Stimulated activated memory B cell treated with anti-CD40 and anti-IgM and Interleukin-4, amounts not matched to agents 10 μg/mL and 1 μg/mL and 100 μg/mL, for 72 hours (primary cell): ENCODE measurements around the gene GCLC.
"Not testable (repeated sequence)": the region's sequence is repeated elsewhere in the genome, so short reads cannot be mapped to it uniquely, and the experiment has no call there.

Experiments
- ATAC-seq: fragments of 150-1000 bp; cut with Tn5 transposase; 2 replicates; pipeline ENCODE4 v1.10.0; 2021
- H3K27ac Mint-ChIP-seq: one replicate; pipeline ENCODE4 v1.8.0; 2022; ENCODE audit warnings: mild to moderate bottlenecking, mixed read lengths
- H3K27me3 Mint-ChIP-seq: one replicate; pipeline ENCODE4 v1.8.0; 2022; ENCODE audit warnings: mixed read lengths
- H3K36me3 Mint-ChIP-seq: one replicate; pipeline ENCODE4 v1.8.0; 2022; ENCODE audit warnings: mixed read lengths
- H3K4me1 Mint-ChIP-seq: one replicate; pipeline ENCODE4 v1.8.0; 2022; ENCODE audit warnings: mixed read lengths
- H3K4me3 Mint-ChIP-seq: one replicate; pipeline ENCODE4 v1.8.0; 2022; ENCODE audit warnings: mild to moderate bottlenecking, moderate library complexity, mixed read lengths
- H3K9me3 Mint-ChIP-seq: one replicate; pipeline ENCODE4 v1.8.0; 2022; ENCODE audit warnings: mixed read lengths

The GCLC gene

DNA sequence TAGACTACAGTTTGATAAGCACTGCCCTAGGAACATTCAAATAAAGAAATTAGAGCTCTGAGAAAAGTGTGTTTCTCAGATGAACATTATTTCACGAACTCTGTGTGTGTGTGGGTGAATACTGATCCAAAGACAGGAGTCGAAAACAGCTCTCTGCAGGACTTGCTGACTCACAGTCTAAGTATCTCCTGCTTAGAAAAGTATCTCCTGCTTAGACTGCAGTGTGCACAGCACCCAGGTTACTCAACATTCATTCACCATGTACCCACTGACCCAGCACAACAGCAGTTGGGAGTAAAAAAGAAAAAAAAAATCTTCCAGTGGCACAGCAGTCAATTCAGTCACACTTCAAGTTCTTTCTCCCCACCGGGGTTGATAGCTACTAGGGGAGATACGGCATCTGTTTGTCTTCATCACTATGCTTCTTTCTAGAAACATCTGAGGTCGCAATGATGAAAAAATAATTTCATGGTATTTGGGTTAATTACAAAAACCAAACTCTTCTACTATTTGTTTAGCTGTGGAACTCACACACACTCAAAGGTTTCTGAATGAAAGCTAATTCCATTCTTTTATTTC, 48.0 kb downstream of the GCLC start:
- Mint-ChIP-seq H3K4me3 (no peak overlapping the region), H3K9me3 (no peaks in the 10 kb centered on the region), H3K4me1 (peaks cover 10% of the 10 kb centered on the region), H3K36me3 (peaks cover 25% of the 10 kb centered on the region), H3K27me3 (no peaks in the 10 kb centered on the region), H3K27ac (no peak overlapping the region)
- ATAC-seq: no peak

DNA sequence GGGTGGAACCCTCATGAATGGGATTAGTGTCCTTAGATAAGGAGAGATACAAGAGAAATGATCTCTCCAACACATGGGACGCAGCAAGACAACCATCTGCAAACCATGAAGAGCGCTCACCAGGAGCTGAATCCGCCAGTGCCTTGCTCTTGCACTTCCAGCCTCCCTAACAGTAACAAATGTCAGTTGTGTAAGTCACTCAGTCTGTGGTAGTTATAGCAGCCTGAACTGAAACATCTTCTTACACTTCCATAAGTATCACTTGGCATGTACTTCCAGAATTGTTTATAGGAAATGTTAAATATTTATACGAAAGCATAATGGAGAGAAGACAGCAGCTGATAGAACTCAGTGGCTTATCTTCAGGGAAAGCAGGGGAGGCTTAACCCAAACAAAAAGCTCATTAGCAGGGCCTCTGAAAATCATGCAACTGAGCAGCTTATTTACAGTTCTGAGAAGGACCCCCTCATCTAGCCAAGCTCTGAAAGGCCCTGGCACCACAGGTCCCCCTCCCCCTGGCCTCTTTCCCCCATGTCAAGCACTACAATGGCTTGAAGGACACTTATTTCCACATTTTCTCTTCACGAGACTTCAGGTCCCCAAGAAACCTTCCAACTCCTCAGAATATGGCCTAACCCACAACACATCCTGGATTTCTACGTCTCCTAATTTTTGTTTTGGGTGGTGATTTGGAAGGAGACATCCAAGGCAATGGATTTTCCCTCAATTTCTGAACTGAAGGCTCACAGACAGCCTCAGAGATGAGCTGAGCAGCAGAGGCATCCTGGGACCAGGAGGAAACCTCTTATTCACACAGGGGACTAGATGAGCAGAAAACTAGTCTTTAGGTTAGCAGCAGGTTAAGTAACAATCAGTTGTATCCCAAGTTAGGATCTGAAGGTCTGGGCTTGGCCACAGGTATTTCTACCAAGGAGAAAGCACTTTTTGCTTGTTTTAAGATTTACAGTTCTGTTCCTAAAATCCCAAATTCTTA, 49.1 kb downstream of the GCLC start:
- Mint-ChIP-seq H3K9me3 (no peaks in the 10 kb centered on the region), H3K4me3 (no peak overlapping the region), H3K4me1 (peaks cover 10% of the 10 kb centered on the region), H3K36me3 (peaks cover 25% of the 10 kb centered on the region), H3K27me3 (no peaks in the 10 kb centered on the region), H3K27ac (no peak overlapping the region)
- no peak for ATAC-seq

GRCh38 chr6:53494076-53494475, 50.8 kb downstream of the GCLC start:
- H3K27me3 Mint-ChIP-seq: no peaks in the 10 kb centered on the region
- no peak overlapping the region for H3K4me3 Mint-ChIP-seq
- H3K27ac Mint-ChIP-seq: no peak overlapping the region
- no peak for ATAC-seq
- H3K36me3 Mint-ChIP-seq: peaks cover 13% of the 10 kb centered on the region
- peaks cover 10% of the 10 kb centered on the region for H3K4me1 Mint-ChIP-seq
- no peaks in the 10 kb centered on the region for H3K9me3 Mint-ChIP-seq

DNA sequence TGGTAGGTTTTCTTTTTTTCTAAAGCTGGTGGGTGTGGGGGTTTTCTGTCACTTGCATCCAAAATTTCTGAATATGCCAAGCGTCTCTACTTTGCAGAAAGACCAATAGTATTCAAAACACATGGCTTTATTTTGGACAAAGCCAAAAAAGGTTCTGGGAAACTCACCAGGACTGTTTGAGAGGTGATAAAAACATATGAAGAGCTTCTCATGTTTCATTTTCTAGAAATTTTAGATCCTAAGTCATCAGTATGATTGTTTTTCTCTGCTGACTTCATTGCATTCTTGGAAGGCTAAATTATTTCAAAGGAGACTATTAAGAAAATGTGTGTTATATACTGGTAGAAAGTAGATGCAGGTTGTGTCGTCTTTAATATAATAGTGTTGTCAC, 51.3 kb downstream of the GCLC start:
- no peak for ATAC-seq
- Mint-ChIP-seq H3K27ac (no peak overlapping the region), H3K9me3 (no peaks in the 10 kb centered on the region), H3K4me1 (peaks cover 10% of the 10 kb centered on the region), H3K36me3 (peaks cover 9% of the 10 kb centered on the region), H3K4me3 (no peak overlapping the region), H3K27me3 (no peaks in the 10 kb centered on the region)

DNA sequence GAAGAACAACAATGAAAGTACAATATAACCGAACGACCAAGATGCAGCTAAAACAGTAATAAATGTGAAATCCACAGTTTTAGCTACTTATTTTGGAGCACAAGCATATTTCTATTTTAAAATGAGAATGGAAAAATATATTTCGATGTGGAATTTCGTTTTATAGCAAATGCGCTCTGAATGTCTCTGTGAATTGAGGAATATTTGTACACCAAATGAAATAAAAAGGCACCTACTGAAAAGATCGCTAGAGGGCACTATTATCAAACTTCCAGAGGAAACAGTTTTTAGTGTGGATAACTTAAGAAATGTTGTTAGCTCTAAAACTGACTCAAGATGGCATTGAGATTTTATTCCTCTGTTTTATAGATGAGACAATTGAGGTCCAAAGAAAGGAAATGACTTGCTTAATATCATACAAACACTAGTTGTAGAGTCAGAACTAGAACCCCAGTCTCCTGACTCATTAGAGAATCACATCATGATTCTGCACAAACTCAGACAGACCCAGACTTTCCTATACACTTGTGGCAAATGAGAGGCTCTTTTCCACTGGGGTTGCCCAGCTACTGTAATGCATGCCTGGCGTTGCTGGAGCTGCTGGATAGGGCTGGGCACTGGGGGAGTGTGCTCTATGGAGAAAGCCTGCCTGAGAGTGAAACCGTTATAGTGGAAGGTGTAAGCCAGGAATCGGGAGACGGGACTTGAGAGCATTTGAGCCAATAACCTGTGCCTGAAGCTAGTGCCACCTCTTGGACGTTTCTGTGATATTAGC, 51.9 kb downstream of the GCLC start:
- no peaks in the 10 kb centered on the region for H3K27me3 Mint-ChIP-seq
- H3K4me1 Mint-ChIP-seq: peaks cover 10% of the 10 kb centered on the region
- H3K27ac Mint-ChIP-seq: no peak overlapping the region
- no peak overlapping the region for H3K4me3 Mint-ChIP-seq
- no peaks in the 10 kb centered on the region for H3K9me3 Mint-ChIP-seq
- peaks cover 3% of the 10 kb centered on the region for H3K36me3 Mint-ChIP-seq
- ATAC-seq: peak; percentile 59

GRCh38 chr6:53487080-53487479, 57.8 kb downstream of the GCLC start:
- peaks cover 8% of the 10 kb centered on the region for H3K27me3 Mint-ChIP-seq
- no peak overlapping the region for H3K27ac Mint-ChIP-seq
- H3K9me3 Mint-ChIP-seq: no peaks in the 10 kb centered on the region
- H3K4me1 Mint-ChIP-seq: peaks cover 28% of the 10 kb centered on the region
- H3K4me3 Mint-ChIP-seq: no peak overlapping the region
- no peak for ATAC-seq
- no peaks in the 10 kb centered on the region for H3K36me3 Mint-ChIP-seq

DNA sequence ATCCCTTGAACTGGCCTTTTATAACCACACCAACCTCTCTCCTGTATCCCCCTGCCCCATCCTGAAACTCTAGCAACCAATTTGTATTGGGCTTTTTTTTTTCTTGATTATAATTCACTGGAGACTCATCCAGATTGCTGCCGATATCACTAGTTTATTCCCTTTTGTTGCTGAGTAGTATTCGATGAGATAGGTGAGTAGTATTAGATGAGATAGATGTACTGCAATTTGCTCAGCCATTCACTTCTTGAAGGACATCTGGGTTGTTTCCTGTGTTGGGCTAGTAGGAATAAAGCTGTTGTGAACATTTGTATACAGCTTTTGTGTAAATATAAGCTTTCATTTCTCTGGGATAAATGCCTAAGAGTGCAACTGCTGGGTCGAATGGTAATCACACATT, 58.2 kb downstream of the GCLC start:
- ATAC-seq: no peak
- no peaks in the 10 kb centered on the region for H3K9me3 Mint-ChIP-seq
- H3K27me3 Mint-ChIP-seq: peaks cover 8% of the 10 kb centered on the region
- H3K36me3 Mint-ChIP-seq: no peaks in the 10 kb centered on the region
- H3K4me1 Mint-ChIP-seq: peaks cover 32% of the 10 kb centered on the region
- H3K4me3 Mint-ChIP-seq: no peak overlapping the region
- H3K27ac Mint-ChIP-seq: no peak overlapping the region

DNA sequence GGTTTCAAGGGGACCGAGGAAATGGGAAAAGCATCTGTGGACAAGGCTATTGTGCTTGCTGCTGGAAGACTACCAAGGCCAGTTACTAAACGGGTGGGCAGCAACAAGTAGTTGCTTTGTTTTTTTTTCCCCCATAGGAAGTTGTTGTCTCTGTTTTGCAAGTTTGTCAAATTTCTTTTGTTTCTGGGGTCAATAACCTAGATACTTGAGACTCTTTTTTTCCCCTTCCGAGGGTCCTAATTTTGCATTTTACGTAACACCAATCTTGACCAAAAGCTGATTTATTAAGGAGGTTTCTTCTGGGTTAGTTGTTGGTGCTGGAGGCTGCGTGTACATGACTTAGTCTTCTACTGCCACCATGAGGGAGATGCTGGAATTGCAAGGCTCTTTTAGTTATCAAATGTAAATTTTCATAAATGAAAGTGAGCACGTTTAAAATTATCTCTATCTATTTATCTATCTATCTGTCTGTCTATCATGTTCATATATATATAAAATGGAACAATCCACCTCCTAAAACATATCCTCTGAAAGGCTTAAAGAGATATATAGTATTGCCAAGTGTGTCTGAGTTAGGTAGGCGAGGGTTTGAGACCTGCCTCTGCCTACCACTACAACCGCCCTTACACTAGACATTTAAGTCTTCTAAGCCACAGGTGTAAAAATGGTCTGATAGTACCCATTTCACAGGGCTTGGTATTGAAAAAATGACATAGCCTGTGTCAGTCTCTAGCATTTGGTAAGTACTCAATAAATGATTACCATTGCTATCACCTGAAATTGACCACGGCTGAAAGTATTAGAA, 60.2 kb downstream of the GCLC start:
- ATAC-seq: peak; percentile 57
- H3K27me3 Mint-ChIP-seq: peaks cover 8% of the 10 kb centered on the region
- no peaks in the 10 kb centered on the region for H3K36me3 Mint-ChIP-seq
- peak overlapping the region; percentile 60 for H3K27ac Mint-ChIP-seq
- H3K4me1 Mint-ChIP-seq: peaks cover 52% of the 10 kb centered on the region
- peak overlapping the region; percentile 5 for H3K4me3 Mint-ChIP-seq
- no peaks in the 10 kb centered on the region for H3K9me3 Mint-ChIP-seq

- no peak overlapping the region for H3K4me3 Mint-ChIP-seq
Measured at GRCh38 chr6:53483423-53484353, 61.2 kb downstream of the GCLC start.

DNA sequence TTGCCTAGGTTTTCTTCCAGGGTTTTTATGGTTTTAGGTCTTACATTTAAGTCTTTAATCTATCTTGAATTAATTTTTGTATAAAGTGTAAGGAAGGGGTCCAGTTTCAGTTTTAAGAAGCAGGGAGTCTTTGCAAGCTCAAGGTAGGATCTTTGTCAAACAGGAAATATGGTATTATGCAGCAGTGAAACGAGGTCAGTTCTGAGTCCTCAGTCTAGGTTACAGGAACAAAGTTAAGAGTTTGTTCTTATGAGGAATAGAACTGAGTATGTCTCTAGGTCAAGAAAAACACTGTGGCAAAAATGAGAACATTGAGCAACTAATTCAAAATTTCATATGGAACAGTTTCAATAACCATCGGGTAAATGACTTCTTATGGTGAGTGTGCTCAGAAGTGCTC, 63.6 kb downstream of the GCLC start:
- H3K27me3 Mint-ChIP-seq: peaks cover under 1% of the 10 kb centered on the region
- H3K36me3 Mint-ChIP-seq: no peaks in the 10 kb centered on the region
- H3K27ac Mint-ChIP-seq: peak overlapping the region; percentile 88
- ATAC-seq: no peak
- H3K4me1 Mint-ChIP-seq: peaks cover 52% of the 10 kb centered on the region
- no peaks in the 10 kb centered on the region for H3K9me3 Mint-ChIP-seq
- H3K4me3 Mint-ChIP-seq: peak overlapping the region; percentile 17

More at GRCh38 chr6:53483423-53484353, 61.2 kb downstream of the GCLC start:
- Mint-ChIP-seq H3K36me3 (no peaks in the 10 kb centered on the region), H3K9me3 (no peaks in the 10 kb centered on the region), H3K4me1 (peaks cover 52% of the 10 kb centered on the region), H3K27me3 (peaks cover 8% of the 10 kb centered on the region), H3K27ac (peak overlapping the region; percentile 60)
- peak; percentile 85 for ATAC-seq

- H3K9me3 Mint-ChIP-seq, H3K27me3 Mint-ChIP-seq, ATAC-seq, H3K36me3 Mint-ChIP-seq: not testable (repeated sequence)
- Mint-ChIP-seq H3K27ac (peak overlapping the region; percentile 88), H3K4me1 (peaks cover 52% of the 10 kb centered on the region), H3K4me3 (peak overlapping the region; percentile 17)
Measured at GRCh38 chr6:53480774-53481173, 64.1 kb downstream of the GCLC start.

DNA sequence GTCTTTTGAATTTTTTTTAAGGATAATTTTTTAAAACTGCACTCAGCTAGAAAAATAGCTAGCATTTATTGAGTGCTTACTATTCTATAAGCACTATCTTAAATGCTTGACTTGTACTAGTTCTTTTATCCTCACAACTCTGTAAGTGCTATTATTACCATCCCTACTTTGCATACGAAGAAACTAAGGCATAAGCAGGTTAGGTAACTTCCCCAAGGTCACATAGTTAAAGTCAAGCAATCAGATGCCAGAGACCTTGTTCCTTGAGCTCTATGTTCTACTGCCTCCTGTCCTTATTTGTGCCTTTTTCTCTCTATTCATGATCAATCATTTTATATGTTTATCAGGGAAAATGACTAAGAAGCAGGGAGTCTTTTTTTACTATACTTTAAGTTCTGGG, 65.0 kb downstream of the GCLC start:
- H3K9me3 Mint-ChIP-seq: no peaks in the 10 kb centered on the region
- H3K36me3 Mint-ChIP-seq: no peaks in the 10 kb centered on the region
- no peak for ATAC-seq
- H3K4me1 Mint-ChIP-seq: peaks cover 50% of the 10 kb centered on the region
- H3K27ac Mint-ChIP-seq: peak overlapping the region; percentile 88
- no peaks in the 10 kb centered on the region for H3K27me3 Mint-ChIP-seq
- no peak overlapping the region for H3K4me3 Mint-ChIP-seq

DNA sequence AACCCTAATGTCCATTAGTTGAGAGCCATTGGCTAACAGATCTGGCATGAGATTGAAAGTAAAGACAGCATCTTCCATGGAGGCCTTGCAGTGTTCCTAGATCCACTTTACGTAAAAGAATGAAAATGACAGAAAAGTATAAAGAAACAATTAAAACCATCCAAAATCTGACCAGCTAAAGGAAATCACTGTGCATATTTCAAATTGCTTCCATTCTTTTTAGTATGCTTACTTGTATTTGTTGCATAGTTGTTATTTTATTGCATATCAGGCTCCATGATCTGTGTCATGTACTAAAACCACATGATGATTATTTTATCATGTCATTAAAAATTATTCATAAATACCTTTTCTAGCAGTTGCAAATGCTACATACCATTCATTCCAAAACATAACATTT, 67.9 kb downstream of the GCLC start:
- no peak overlapping the region for H3K4me3 Mint-ChIP-seq
- H3K27ac Mint-ChIP-seq: no peak overlapping the region
- H3K4me1 Mint-ChIP-seq: peaks cover 23% of the 10 kb centered on the region
- no peak for ATAC-seq
- no peaks in the 10 kb centered on the region for H3K27me3 Mint-ChIP-seq
- no peaks in the 10 kb centered on the region for H3K36me3 Mint-ChIP-seq
- no peaks in the 10 kb centered on the region for H3K9me3 Mint-ChIP-seq

DNA sequence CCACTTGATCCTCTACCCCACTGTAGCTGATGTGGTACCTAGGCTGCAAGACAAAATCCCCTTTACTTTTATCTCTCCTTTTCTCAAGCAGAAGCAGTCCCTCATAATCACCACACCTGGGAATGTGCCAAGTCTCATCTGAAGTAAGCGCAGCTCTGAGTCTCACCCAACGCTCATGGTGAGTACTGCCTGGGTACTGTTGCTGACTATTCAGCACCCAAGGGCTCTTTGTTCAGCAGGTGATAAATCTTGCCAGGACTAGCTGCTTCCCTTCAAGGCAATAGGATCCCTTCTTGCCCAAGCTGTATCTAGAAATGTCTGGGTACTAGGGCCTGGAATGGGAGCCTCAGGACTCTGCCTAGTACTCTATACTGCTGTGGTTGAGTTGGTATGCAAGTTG, 70.9 kb downstream of the GCLC start:
- Mint-ChIP-seq H3K36me3 (no peaks in the 10 kb centered on the region), H3K4me1 (peaks cover 8% of the 10 kb centered on the region), H3K9me3 (no peaks in the 10 kb centered on the region), H3K4me3 (no peak overlapping the region), H3K27me3 (no peaks in the 10 kb centered on the region), H3K27ac (no peak overlapping the region)
- no peak for ATAC-seq
